Kidney epithelial cell (primary cell): ENCODE measurements around the gene ADCY3. TPM values are rescaled to one million over a fixed set of nuclear protein-coding genes. Genes with fewer than 3 reads are reported as not detected.

Experiments used
- DNase-seq: peaks from one replicate; pipeline ENCODE4 v3.0.0-alpha.2; 2010; ENCODE audit warnings: low read depth
- H3K27me3 ChIP-seq: 2 replicates; pipeline ENCODE4 v1.6.0; 2011; ENCODE audit warnings: low read length; ENCODE audit not compliant: control insufficient read depth, insufficient read depth
- H3K36me3 ChIP-seq: 2 replicates; pipeline ENCODE4 v1.5.1; 2011; ENCODE audit warnings: low read length; ENCODE audit not compliant: control insufficient read depth, insufficient read depth
- H3K4me3 ChIP-seq: 2 replicates; pipeline ENCODE4 v1.5.1; 2011; ENCODE audit warnings: low read depth, mild to moderate bottlenecking, control low read depth, low read length
- CTCF ChIP-seq: IDR thresholded peaks from 2 replicates; pipeline ENCODE4 v1.5.1; 2011; ENCODE audit warnings: mild to moderate bottlenecking, moderate library complexity, low read length, control low read depth, inconsistent platforms; ENCODE audit not compliant: insufficient read depth, poor library complexity, severe bottlenecking
- total RNA-seq: library from RNA; depleted of rRNA; stranded (reverse); fragments of >200 nt; gene quantifications from 2 replicates; pipeline ENCODE4 v1.2.3, GENCODE V29; 2015

Gene ADCY3
- total RNA-seq, 1 donor from 2014 or later, result 24.5 TPM

GRCh38 chr2:24860631-24861030 lies 59.4 kb downstream of the ADCY3 start:
- no peak for TF ChIP-seq CTCF
- H3K4me3 ChIP-seq, result no peak overlapping the region
- DNase-seq, result no peak
- H3K36me3 ChIP-seq, result no peaks in the 10 kb centered on the region
- H3K27me3 ChIP-seq, result no peaks in the 10 kb centered on the region

DNA sequence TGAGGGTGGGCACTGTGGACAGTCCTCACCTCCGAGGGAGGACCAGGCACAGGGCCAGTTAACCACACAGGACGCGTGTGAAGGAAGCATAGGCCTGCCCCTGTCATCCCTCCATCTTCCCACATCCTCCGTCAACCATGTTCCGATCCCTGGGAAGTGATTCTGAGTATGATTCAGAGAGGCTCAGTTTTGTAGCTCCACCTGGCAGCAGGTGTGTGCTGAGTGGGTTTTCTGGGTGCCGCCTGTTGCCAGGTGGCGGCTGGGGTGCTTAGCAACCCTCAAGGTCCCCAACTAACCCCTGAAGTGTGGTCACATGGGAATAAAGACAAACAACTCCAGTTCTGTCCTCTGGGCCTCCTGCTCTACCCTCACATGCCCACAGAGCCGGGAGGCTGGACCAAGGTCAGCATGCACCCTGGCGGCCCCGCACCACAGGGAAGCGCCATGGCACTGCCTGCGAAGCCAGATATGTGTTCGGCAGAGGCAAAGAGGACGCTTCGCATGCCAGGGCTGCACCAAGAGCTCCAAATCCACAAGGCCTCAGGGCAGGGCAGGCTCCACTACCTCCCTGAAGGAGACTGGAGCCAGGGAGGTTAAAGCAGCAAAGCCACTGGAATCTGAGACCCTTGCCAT lies 60.0 kb downstream of the ADCY3 start:
- no peaks in the 10 kb centered on the region for H3K36me3 ChIP-seq
- no peaks in the 10 kb centered on the region for H3K27me3 ChIP-seq
- DNase-seq, result no peak
- no peak for TF ChIP-seq CTCF
- H3K4me3 ChIP-seq, result no peak overlapping the region

- DNase-seq, result no peak
- no peaks in the 10 kb centered on the region for H3K27me3 ChIP-seq
- no peak for TF ChIP-seq CTCF
- no peak overlapping the region for H3K4me3 ChIP-seq
- H3K36me3 ChIP-seq, result no peaks in the 10 kb centered on the region
Observed at GRCh38 chr2:24858996-24859395, 61.0 kb downstream of the ADCY3 start.

GRCh38 chr2:24857746-24858145 lies 62.3 kb downstream of the ADCY3 start:
- TF ChIP-seq CTCF, result no peak
- H3K36me3 ChIP-seq, result no peaks in the 10 kb centered on the region
- H3K27me3 ChIP-seq, result no peaks in the 10 kb centered on the region
- DNase-seq, result no peak
- H3K4me3 ChIP-seq, result no peak overlapping the region

- H3K4me3 ChIP-seq, result no peak overlapping the region
- no peak for DNase-seq
- no peak for TF ChIP-seq CTCF
- no peaks in the 10 kb centered on the region for H3K36me3 ChIP-seq
- no peaks in the 10 kb centered on the region for H3K27me3 ChIP-seq
Observed at GRCh38 chr2:24856791-24857211, 63.2 kb downstream of the ADCY3 start.

DNA sequence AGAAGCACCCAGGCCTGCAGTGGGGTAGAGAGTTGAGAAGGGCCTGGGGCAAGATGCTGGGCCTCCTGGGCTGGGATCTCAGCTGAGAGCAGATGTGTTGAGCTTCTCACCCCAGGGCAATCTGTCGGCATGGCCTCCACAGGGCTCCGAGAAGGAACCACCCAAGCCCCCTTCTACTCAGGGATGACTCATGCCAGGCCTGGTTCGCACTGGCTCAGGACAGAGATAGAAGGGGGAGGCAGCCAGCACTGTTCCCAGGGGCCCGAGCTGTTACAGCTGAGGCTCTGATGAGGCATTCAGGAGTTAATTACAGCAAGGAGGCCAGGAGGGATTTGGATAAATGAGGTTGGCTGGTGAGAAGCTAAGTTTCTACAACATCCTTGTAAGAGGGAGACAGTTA lies 64.3 kb downstream of the ADCY3 start:
- DNase-seq, result no peak
- Histone ChIP-seq H3K27me3 (no peaks in the 10 kb centered on the region), H3K36me3 (no peaks in the 10 kb centered on the region), H3K4me3 (no peak overlapping the region)
- TF ChIP-seq CTCF, result no peak
